IPS DF 6.9 (cell line): Measurements from ENCODE around the gene MMP10.

ENCODE experiments used
- DNase-seq: peaks from one replicate; pipeline ENCODE4 v3.0.0-alpha.2; 2013; ENCODE audit warnings: low read depth, low spot score
- H3K27ac ChIP-seq: one replicate; pipeline ENCODE4 v1.5.1; 2013; ENCODE audit warnings: low read length, control low read depth
- H3K27me3 ChIP-seq: 2 replicates; pipeline ENCODE4 v1.6.1; 2013; ENCODE audit warnings: mild to moderate bottlenecking, low read length; ENCODE audit not compliant: control insufficient read depth, insufficient read depth
- H3K36me3 ChIP-seq: 2 replicates; pipeline ENCODE4 v1.6.1; 2013; ENCODE audit warnings: low read length; ENCODE audit not compliant: control insufficient read depth, insufficient read depth
- H3K4me1 ChIP-seq: 2 replicates; pipeline ENCODE4 v1.6.1; 2013; ENCODE audit warnings: low read length; ENCODE audit not compliant: control insufficient read depth, insufficient read depth
- H3K4me3 ChIP-seq: 2 replicates; pipeline ENCODE4 v1.5.1; 2013; ENCODE audit warnings: mild to moderate bottlenecking, low read length
- H3K9me3 ChIP-seq: 2 replicates; pipeline ENCODE4 v1.6.1; 2013; ENCODE audit warnings: low read length, inconsistent platforms; ENCODE audit not compliant: control insufficient read depth, insufficient read depth
- WGBS: extraction: QIAGEN DNeasy Blood & Tissue Kit; methylation state at CpG from one replicate; pipeline ENCODE4 v1.1.7; 2013; ENCODE audit warnings: mixed read lengths, missing lambda C conversion rate; ENCODE audit not compliant: insufficient read length, insufficient coverage; 5-methylcytosine and 5-hydroxymethylcytosine counted together

MMP10 gene

GRCh38 chr11:102780491-102780918 is at the start of gene MMP10:
Gene MMP10 (minus strand): TSS chr11:102780628. CDS start chr11:102780591, 37 bp downstream.
- no peaks in the 10 kb centered on the region for H3K27me3 ChIP-seq
- no peak within 1 kb of the TSS for H3K27ac ChIP-seq
- peaks cover 1% of the 10 kb centered on the region; the same call in 1 of the 2 replicates for H3K4me1 ChIP-seq
- no CpG with 5 or more reads among the region's 2 CpGs for WGBS
- no peak within 1 kb of the TSS for H3K4me3 ChIP-seq
- no peaks in the 10 kb centered on the region for H3K9me3 ChIP-seq
- peak; percentile 35 for DNase-seq
- H3K36me3 ChIP-seq, result no peaks in the 10 kb centered on the region

DNA sequence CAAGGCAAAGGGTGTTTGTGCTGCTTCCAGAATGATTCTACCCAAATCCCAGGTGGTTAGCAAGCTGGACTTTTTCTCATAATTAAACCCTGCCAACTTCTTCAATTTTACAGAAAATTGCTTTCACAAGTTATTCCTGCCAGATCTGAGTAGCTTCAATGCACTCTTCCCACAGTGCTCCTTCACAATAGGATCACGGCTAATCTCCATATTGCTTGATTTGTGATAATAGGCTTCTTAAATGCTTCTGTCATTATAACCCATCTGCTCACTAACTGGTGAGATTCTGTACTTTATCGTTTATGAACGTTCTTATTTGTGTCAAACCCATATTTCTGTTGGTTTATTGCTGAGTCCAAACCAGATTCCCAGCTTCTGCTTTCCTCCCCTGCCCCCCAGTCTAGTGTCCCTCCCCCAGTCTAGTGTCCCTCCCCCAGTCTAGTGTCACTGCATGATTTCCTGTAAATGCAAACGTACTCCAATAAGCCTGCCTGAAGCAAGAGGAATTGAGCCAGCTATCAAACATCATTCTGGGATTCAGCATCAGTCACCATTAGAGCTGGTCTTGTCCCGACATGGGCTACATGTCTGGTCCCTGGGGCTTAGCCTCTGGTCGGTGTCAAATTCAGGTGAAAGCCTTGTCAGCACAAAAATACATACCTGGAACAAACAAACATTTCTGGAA is 49.0 kb upstream of the MMP10 start:
- Histone ChIP-seq H3K27ac (no peak overlapping the region), H3K4me3 (no peak overlapping the region), H3K27me3 (no peaks in the 10 kb centered on the region), H3K4me1 (0 out of 2 replicates have a peak, but pooled peaks cover 2% of the 10 kb centered on the region), H3K9me3 (no peaks in the 10 kb centered on the region), H3K36me3 (no peaks in the 10 kb centered on the region)
- no peak for DNase-seq
- no CpG with 5 or more reads among the region's 6 CpGs for WGBS

- Histone ChIP-seq H3K9me3 (no peaks in the 10 kb centered on the region), H3K4me1 (no peaks in the 10 kb centered on the region), H3K27ac (no peak overlapping the region), H3K27me3 (no peaks in the 10 kb centered on the region), H3K4me3 (no peak overlapping the region), H3K36me3 (no peaks in the 10 kb centered on the region)
- no CpG with 5 or more reads among the region's 1 CpG for WGBS
- no peak for DNase-seq
These were observed 44.1 kb upstream of the MMP10 start for GRCh38 chr11:102824556-102824955.

- DNase-seq, result no peak
- H3K27me3 ChIP-seq, result no peaks in the 10 kb centered on the region
- no peaks in the 10 kb centered on the region for H3K4me1 ChIP-seq
- WGBS, result no CpG with 5 or more reads among the region's 6 CpGs
- no peak overlapping the region for H3K4me3 ChIP-seq
- H3K36me3 ChIP-seq, result no peaks in the 10 kb centered on the region
- H3K9me3 ChIP-seq, result no peaks in the 10 kb centered on the region
- no peak overlapping the region for H3K27ac ChIP-seq
These were observed 39.1 kb upstream of the MMP10 start for GRCh38 chr11:102819491-102819890.

GRCh38 chr11:102813484-102813883 is 33.1 kb upstream of the MMP10 start:
- Histone ChIP-seq H3K27ac (no peak overlapping the region), H3K4me3 (no peak overlapping the region), H3K27me3 (no peaks in the 10 kb centered on the region), H3K4me1 (no peaks in the 10 kb centered on the region), H3K36me3 (no peaks in the 10 kb centered on the region), H3K9me3 (no peaks in the 10 kb centered on the region)
- no peak for DNase-seq
- WGBS, result no CpG with 5 or more reads among the region's 1 CpG

- H3K4me3 ChIP-seq, result no peak overlapping the region
- H3K27me3 ChIP-seq, result no peaks in the 10 kb centered on the region
- H3K36me3 ChIP-seq, result no peaks in the 10 kb centered on the region
- no peaks in the 10 kb centered on the region for H3K9me3 ChIP-seq
- H3K4me1 ChIP-seq, result no peaks in the 10 kb centered on the region; the same call in 1 of the 2 replicates
- DNase-seq, result no peak
- WGBS, result no CpG with 5 or more reads among the region's 3 CpGs
- H3K27ac ChIP-seq, result no peak overlapping the region
These were observed 31.8 kb upstream of the MMP10 start for GRCh38 chr11:102812188-102812587.

GRCh38 chr11:102810950-102811660 is 30.7 kb upstream of the MMP10 start:
- H3K4me3 ChIP-seq, result no peak overlapping the region
- no peaks in the 10 kb centered on the region; the same call in 1 of the 2 replicates for H3K4me1 ChIP-seq
- H3K9me3 ChIP-seq, result no peaks in the 10 kb centered on the region
- WGBS, result no CpG with 5 or more reads among the region's 3 CpGs
- no peaks in the 10 kb centered on the region for H3K27me3 ChIP-seq
- H3K27ac ChIP-seq, result no peak overlapping the region
- no peaks in the 10 kb centered on the region for H3K36me3 ChIP-seq
- peak; percentile 35 for DNase-seq

DNA sequence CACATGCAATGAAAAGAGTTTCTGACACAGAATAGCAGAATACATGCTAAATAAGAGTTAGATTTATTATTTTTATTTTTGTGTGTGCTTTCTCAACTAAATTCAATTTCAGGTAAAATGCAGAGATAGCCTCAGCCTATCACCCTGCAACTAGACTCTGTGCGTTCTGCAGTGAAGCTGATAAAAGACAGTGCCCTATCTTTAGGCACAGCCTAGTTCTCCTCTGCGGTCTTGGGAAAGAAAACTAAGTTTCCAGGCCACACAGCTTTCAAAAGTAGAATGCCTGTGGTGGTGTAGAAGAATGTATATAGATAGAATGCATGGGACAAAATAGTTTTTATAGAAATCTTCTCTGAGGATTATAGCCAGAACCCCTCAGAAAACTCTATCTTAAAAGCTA is 29.5 kb upstream of the MMP10 start:
- no CpG with 5 or more reads among the region's 2 CpGs for WGBS
- DNase-seq, result no peak
- Histone ChIP-seq H3K4me1 (no peaks in the 10 kb centered on the region; the same call in 1 of the 2 replicates), H3K9me3 (no peaks in the 10 kb centered on the region), H3K27me3 (no peaks in the 10 kb centered on the region), H3K36me3 (no peaks in the 10 kb centered on the region), H3K4me3 (no peak overlapping the region), H3K27ac (no peak overlapping the region)

GRCh38 chr11:102807921-102808320 is 27.5 kb upstream of the MMP10 start:
- H3K4me3 ChIP-seq, result no peak overlapping the region

GRCh38 chr11:102806296-102806695 is 25.9 kb upstream of the MMP10 start:
- Histone ChIP-seq H3K36me3 (no peaks in the 10 kb centered on the region), H3K9me3 (no peaks in the 10 kb centered on the region), H3K4me3 (no peak overlapping the region), H3K27me3 (no peaks in the 10 kb centered on the region), H3K4me1 (no peaks in the 10 kb centered on the region; the same call in 1 of the 2 replicates), H3K27ac (no peak overlapping the region)
- WGBS, result no CpG with 5 or more reads among the region's 3 CpGs
- no peak for DNase-seq

More at GRCh38 chr11:102807921-102808320, 27.5 kb upstream of the MMP10 start:
- no peak overlapping the region for H3K27ac ChIP-seq
- H3K4me1 ChIP-seq, result no peaks in the 10 kb centered on the region; the same call in 1 of the 2 replicates
- no peaks in the 10 kb centered on the region for H3K27me3 ChIP-seq
- peak; percentile 58 for DNase-seq
- WGBS, result no CpG with 5 or more reads among the region's 19 CpGs
- H3K36me3 ChIP-seq, result no peaks in the 10 kb centered on the region
- no peaks in the 10 kb centered on the region for H3K9me3 ChIP-seq
